Breast epithelium (tissue), 4 donors: ENCODE data around the gene NTRK2. TPM values are rescaled to one million over a fixed set of nuclear protein-coding genes. Genes with fewer than 3 reads are reported as not detected.

ENCODE experiments used
- DNase-seq, 2 donors: peaks; one replicate each; pipeline ENCODE4 v3.0.0-alpha.2; 2019; ENCODE audit warnings: low spot score in 2 of 2
- H3K27ac ChIP-seq, 2 donors: fragments of 200-600 bp; sonication (generic) in 1 of 2; one replicate each; pipeline ENCODE4 v1.5.1; 2016 to 2019; ENCODE audit warnings: mild to moderate bottlenecking in 1 of 2
- H3K27me3 ChIP-seq, 2 donors: fragments of 200-600 bp; sonication (generic) in 1 of 2; one replicate each; pipeline versions ENCODE4 v1.5.1 to v1.6.0; 2017 to 2019; ENCODE audit warnings: control low read depth in 1 of 2, mild to moderate bottlenecking in 1 of 2
- H3K36me3 ChIP-seq: fragments of 200-600 bp; one replicate; pipeline ENCODE4 v1.5.1; 2019
- H3K4me1 ChIP-seq, 2 donors: fragments of 200-600 bp; sonication (generic); one replicate each; pipeline ENCODE4 v1.5.1; 2016 to 2019; ENCODE audit warnings: control low read depth in 1 of 2
- H3K4me3 ChIP-seq, 3 donors: fragments of 200-600 bp; sonication (generic); 1 replicate in 2 of 3; 2 replicates in 1 of 3; pipeline ENCODE4 v1.5.1; 2016 to 2019; ENCODE audit warnings: mild to moderate bottlenecking in 3 of 3, moderate library complexity in 2 of 3
- H3K9me3 ChIP-seq, 2 donors: fragments of 200-600 bp; sonication (generic) in 1 of 2; one replicate each; pipeline ENCODE4 v1.5.1; 2016 to 2019; ENCODE audit warnings: control low read depth in 1 of 2
- CTCF ChIP-seq, 3 donors: fragments of 450-650 bp; IDR thresholded peaks; one replicate each; pipeline ENCODE4 v1.5.1; 2016 to 2017; ENCODE audit warnings: antibody characterized with exemption in 3 of 3, mild to moderate bottlenecking in 3 of 3, moderate library complexity in 3 of 3
- POLR2A ChIP-seq: fragments of 450-650 bp; IDR thresholded peaks from one replicate; pipeline ENCODE4 v1.6.1; 2016; ENCODE audit warnings: antibody characterized with exemption, mild to moderate bottlenecking, moderate library complexity
- POLR2AphosphoS5 ChIP-seq, 3 donors: sonication (generic); formaldehyde crosslinking; IDR thresholded peaks; one replicate each; pipeline ENCODE4 v1.6.1; 2017; ENCODE audit warnings: antibody characterized with exemption in 3 of 3
- intact Hi-C: fragments of 100-400 bp; cut with DNase I; formaldehyde crosslinking; loops from one replicate; pipeline ENCODE4 v1.15.1; 2023; ENCODE audit warnings: low total_unique reads
- total RNA-seq, 3 donors: library from RNA; depleted of rRNA; stranded (reverse); fragments of >200 nt; gene quantifications; one replicate each; pipeline ENCODE4 v1.1.0, GENCODE V29; 2016

Gene NTRK2
- total RNA-seq, 3 donors from 2014 or later, result 25.9 to 134 (median 112) TPM

- Histone ChIP-seq H3K4me3 (no peak overlapping the region), H3K9me3 (no peaks in the 10 kb centered on the region), H3K4me1 (no peaks in the 10 kb centered on the region), H3K27ac (no peak overlapping the region), H3K27me3 (no peaks in the 10 kb centered on the region), H3K36me3 (no peaks in the 10 kb centered on the region)
- DNase-seq, result no peak
- intact Hi-C loops, result no loop called here
- TF ChIP-seq POLR2AphosphoS5 (IDR thresholded peaks at IDR 0.05), result no peak
- no peak for TF ChIP-seq POLR2A
- no peak for TF ChIP-seq CTCF (IDR thresholded peaks at IDR 0.05)
Measured at GRCh38 chr9:84829997-84830696, 160.6 kb downstream of the NTRK2 start.

GRCh38 chr9:84831377-84831776, 161.8 kb downstream of the NTRK2 start:
- Histone ChIP-seq H3K27ac (no peak overlapping the region), H3K4me3 (no peak overlapping the region), H3K9me3 (no peaks in the 10 kb centered on the region), H3K4me1 (no peaks in the 10 kb centered on the region), H3K27me3 (no peaks in the 10 kb centered on the region), H3K36me3 (no peaks in the 10 kb centered on the region)
- TF ChIP-seq POLR2AphosphoS5 (IDR thresholded peaks at IDR 0.05), result no peak
- TF ChIP-seq POLR2A, result no peak
- TF ChIP-seq CTCF (IDR thresholded peaks at IDR 0.05), result no peak
- intact Hi-C loops, result no loop called here
- no peak for DNase-seq

- TF ChIP-seq CTCF (IDR thresholded peaks at IDR 0.05), result no peak
- TF ChIP-seq POLR2AphosphoS5 (IDR thresholded peaks at IDR 0.05), result no peak
- no peak for TF ChIP-seq POLR2A
- H3K4me1 ChIP-seq, result no peaks in the 10 kb centered on the region
- intact Hi-C loops, result no loop called here
Measured at GRCh38 chr9:84832453-84832852, 162.9 kb downstream of the NTRK2 start.

GRCh38 chr9:84834426-84834825, 164.9 kb downstream of the NTRK2 start:
- no peaks in the 10 kb centered on the region for H3K9me3 ChIP-seq
- H3K27me3 ChIP-seq, result no peaks in the 10 kb centered on the region
- no peaks in the 10 kb centered on the region for H3K4me1 ChIP-seq
- H3K4me3 ChIP-seq, result no peak overlapping the region
- no peaks in the 10 kb centered on the region for H3K36me3 ChIP-seq
- intact Hi-C loops, result no loop called here
- TF ChIP-seq POLR2AphosphoS5 (IDR thresholded peaks at IDR 0.05) (no peak), CTCF (IDR thresholded peaks at IDR 0.05) (no peak), POLR2A (no peak)
- no peak for DNase-seq
- no peak overlapping the region for H3K27ac ChIP-seq

More at GRCh38 chr9:84832453-84832852, 162.9 kb downstream of the NTRK2 start:
- no peaks in the 10 kb centered on the region for H3K9me3 ChIP-seq
- no peak overlapping the region for H3K27ac ChIP-seq
- no peak overlapping the region for H3K4me3 ChIP-seq
- H3K36me3 ChIP-seq, result no peaks in the 10 kb centered on the region
- DNase-seq, result no peak
- no peaks in the 10 kb centered on the region for H3K27me3 ChIP-seq

- Histone ChIP-seq H3K4me1 (no peaks in the 10 kb centered on the region), H3K27ac (no peak overlapping the region), H3K4me3 (no peak overlapping the region), H3K27me3 (no peaks in the 10 kb centered on the region), H3K9me3 (no peaks in the 10 kb centered on the region), H3K36me3 (no peaks in the 10 kb centered on the region)
- intact Hi-C loops, result no loop called here
- DNase-seq, result no peak
- TF ChIP-seq POLR2A (no peak), POLR2AphosphoS5 (IDR thresholded peaks at IDR 0.05) (no peak), CTCF (IDR thresholded peaks at IDR 0.05) (no peak)
Measured at GRCh38 chr9:84835745-84836144, 166.2 kb downstream of the NTRK2 start.
